Measurements from ENCODE around the gene RAI1.

DNA sequence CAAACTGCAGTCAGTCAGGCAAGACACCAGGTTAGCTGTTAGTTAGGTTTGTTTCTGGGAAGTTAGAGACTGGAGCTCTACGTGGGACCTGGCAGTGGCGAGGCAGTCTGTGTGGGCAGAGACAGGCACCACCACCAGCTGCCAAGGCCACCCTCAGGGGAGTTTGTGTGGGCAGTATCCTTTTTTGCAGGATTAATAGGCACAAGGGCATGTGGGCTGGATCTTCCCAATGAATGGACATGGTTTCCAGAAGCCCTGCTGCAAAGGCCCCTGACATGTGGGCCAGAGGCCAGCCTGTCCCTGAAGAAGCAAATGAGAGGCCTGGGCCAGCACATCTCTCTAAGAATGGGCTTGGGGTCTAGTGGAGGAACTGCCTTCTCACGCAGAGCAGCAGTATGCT is 174.7 kb downstream of the RAI1 start:
- TF ChIP-seq POLR2AphosphoS5 (IDR thresholded peaks at IDR 0.05; ENCODE audit: borderline replicate concordance, low read depth, low read length), result no peak
- no peak for TF ChIP-seq EZH2 (IDR thresholded peaks at IDR 0.05)
- TF ChIP-seq FOXP2 (optimal IDR thresholded peaks at IDR 0.05; ENCODE audit: control extremely low read depth, extremely low read length, insufficient read depth), result no peak
